ENCODE data around the gene GLS. TPM values are rescaled to one million over a fixed set of nuclear protein-coding genes. Genes with fewer than 3 reads are reported as not detected.

Gene GLS
- total RNA-seq, 1 donor from 2014 or later = 180 TPM

DNA sequence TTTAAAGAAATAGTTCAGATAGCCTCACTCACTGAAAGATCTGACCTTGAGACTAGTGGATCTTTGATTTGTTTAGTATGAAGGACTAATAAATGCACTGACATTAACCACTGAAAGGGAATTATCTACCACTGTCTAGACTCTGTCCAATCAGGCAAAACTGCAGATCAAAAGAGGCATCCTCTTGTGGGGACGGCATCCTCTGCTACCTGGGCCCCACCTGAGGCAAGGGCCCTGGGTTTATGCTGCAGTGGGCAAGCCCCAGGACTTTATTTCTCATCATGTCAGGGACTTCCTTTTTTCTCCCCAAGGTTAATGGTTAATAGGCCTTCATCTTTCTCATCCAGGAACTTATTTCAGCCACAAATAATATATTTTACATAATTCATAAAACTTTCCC, 101.1 kb downstream of the GLS start:
- H3K27me3 ChIP-seq (ENCODE audit: low read depth) = no peaks in the 10 kb centered on the region
- H3K27ac ChIP-seq = no peak overlapping the region
- TF ChIP-seq, protein P1, sequence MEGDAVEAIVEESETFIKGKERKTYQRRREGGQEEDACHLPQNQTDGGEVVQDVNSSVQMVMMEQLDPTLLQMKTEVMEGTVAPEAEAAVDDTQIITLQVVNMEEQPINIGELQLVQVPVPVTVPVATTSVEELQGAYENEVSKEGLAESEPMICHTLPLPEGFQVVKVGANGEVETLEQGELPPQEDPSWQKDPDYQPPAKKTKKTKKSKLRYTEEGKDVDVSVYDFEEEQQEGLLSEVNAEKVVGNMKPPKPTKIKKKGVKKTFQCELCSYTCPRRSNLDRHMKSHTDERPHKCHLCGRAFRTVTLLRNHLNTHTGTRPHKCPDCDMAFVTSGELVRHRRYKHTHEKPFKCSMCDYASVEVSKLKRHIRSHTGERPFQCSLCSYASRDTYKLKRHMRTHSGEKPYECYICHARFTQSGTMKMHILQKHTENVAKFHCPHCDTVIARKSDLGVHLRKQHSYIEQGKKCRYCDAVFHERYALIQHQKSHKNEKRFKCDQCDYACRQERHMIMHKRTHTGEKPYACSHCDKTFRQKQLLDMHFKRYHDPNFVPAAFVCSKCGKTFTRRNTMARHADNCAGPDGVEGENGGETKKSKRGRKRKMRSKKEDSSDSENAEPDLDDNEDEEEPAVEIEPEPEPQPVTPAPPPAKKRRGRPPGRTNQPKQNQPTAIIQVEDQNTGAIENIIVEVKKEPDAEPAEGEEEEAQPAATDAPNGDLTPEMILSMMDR (IDR thresholded peaks at IDR 0.05) = no peak
- no peaks in the 10 kb centered on the region for H3K9me3 ChIP-seq
- peaks cover 19% of the 10 kb centered on the region for H3K4me1 ChIP-seq
- intact Hi-C loops (cut with DNase I) = no loop called here
- H3K36me3 ChIP-seq = peaks cover 100% of the 10 kb centered on the region
- H3K4me3 ChIP-seq = no peak overlapping the region
- ATAC-seq (no peak), DNase-seq (no peak)

DNA sequence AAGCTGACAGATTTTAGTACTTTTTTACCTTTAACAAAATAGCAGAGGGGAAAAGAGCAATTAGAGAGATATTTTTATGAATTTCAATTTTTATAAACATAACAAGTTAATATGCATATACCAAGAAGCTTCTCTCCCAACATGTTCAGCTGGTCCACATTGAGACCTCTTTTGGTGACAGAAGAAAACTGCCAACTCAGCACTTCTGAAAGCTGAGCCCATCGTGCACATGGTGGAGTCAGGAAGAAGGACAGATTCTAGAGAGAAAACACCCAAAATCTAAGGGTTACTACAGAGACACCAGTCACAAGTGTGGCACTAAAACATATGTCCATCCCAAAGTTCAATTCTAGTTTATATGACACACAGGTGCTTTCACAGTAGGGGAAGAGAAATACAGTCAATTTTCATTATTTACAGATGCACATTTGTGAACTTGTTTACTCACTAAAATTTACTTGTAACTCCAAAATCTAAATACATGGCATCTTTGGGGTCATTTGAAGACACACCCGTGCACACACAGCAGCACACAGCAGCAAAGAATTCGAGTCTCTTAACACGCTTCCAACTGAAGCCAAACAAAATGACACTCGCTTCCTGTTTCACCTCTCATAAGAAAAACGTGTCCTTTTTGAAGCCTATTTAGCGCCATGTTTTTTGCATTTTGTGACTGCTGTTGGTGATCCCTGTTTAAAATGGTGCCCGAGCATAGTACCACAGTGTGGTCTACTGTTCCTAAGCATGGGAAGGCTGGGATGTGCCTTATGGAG, 101.8 kb downstream of the GLS start:
- TF ChIP-seq, protein P1 (IDR thresholded peaks at IDR 0.05) = no peak
- Histone ChIP-seq H3K27ac (no peak overlapping the region), H3K4me1 (peaks cover 19% of the 10 kb centered on the region), H3K36me3 (peaks cover 100% of the 10 kb centered on the region), H3K4me3 (no peak overlapping the region), H3K9me3 (no peaks in the 10 kb centered on the region), H3K27me3 (ENCODE audit: low read depth) (no peaks in the 10 kb centered on the region)
- intact Hi-C loops (cut with DNase I) = no loop called here
- ATAC-seq (no peak), DNase-seq (no peak)

DNA sequence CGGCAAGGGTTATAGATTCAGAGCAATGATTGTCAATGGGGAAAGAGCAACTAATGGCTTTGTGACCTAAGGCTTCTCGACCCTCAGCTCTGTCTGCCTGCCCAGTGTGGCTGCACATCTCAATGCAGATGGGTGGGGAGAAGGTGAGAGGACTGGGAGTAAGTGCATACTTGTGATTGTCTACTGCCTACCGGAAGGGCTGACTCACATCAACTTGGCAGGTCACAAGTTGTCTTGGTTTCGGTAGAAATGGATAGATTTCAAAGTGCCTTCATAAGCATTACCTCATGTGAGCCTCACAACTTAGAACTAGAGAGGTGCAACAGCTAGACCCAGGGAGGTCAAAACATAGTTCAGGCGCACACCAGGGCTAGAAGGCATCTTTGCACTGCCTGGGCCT, 104.0 kb downstream of the GLS start:
- intact Hi-C loops (cut with DNase I) = no loop called here
- no peaks in the 10 kb centered on the region for H3K9me3 ChIP-seq
- no peak for ATAC-seq
- H3K27me3 ChIP-seq (ENCODE audit: low read depth) = no peaks in the 10 kb centered on the region
- TF ChIP-seq, protein P1 (IDR thresholded peaks at IDR 0.05) = no peak
- DNase-seq = no peak
- H3K36me3 ChIP-seq = peaks cover 100% of the 10 kb centered on the region
- H3K27ac ChIP-seq = no peak overlapping the region
- H3K4me1 ChIP-seq = peaks cover 11% of the 10 kb centered on the region
- H3K4me3 ChIP-seq = no peak overlapping the region

DNA sequence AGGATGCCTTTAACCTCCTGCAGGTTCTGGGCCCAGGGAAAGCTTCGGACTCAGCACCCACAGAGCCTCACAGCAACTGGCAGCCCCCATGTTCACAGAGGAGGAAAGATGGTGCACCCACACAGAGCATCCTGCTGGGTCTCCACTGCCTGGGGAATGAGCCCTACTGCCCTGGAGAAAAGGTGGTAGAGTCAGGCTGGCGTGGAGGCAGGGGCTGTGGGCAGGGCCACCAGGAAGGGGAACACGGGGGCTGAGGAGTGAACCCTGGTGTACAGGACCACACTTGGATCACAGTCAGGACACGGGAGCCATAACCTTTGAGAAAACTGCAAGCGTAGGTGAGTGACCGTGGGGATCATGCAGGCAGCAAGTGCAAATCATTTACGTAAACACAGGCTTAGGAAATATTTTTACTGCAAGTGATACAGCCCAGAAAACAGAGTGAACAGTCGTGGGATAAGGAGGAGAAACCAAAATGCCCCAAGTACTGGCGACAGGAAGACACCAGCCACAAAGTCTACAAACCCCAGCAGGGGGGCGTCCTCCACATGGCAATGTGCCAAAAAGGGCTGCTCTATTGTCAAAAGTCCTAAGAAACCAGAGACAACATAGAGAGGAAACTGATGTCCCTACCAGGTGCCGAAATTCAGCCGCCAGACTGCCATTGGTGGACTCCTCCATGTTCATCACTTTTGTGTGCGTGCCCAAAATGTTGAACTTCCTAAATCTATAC, 105.8 kb downstream of the GLS start:
- H3K36me3 ChIP-seq = peaks cover 100% of the 10 kb centered on the region
- ATAC-seq (no peak), DNase-seq (no peak)
- H3K4me1 ChIP-seq = no peaks in the 10 kb centered on the region
- no peaks in the 10 kb centered on the region for H3K27me3 ChIP-seq (ENCODE audit: low read depth)
- no peaks in the 10 kb centered on the region for H3K9me3 ChIP-seq
- TF ChIP-seq, protein P1 (IDR thresholded peaks at IDR 0.05) = no peak
- intact Hi-C loops (cut with DNase I) = no loop called here
- no peak overlapping the region for H3K27ac ChIP-seq
- no peak overlapping the region for H3K4me3 ChIP-seq

DNA sequence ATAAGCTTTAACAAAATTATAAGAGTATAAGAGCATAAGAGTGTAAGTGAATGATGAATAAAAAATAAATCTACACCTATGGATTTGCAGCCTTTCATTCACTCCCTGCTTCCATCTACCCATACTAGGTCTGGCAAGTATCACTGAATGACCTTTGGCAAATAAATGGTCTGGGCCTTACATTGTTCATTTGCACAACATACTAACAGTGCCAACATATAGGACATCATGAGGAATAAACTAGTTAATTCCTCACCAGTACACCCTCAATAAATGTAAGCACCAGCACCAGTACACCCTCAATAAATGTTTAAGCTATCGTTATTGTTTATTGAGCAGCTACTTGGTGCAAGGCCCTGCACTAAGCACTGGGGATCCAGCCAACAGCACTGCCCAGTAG, 106.5 kb downstream of the GLS start:
- Histone ChIP-seq H3K4me3 (no peak overlapping the region), H3K36me3 (peaks cover 100% of the 10 kb centered on the region), H3K9me3 (no peaks in the 10 kb centered on the region), H3K27me3 (ENCODE audit: low read depth) (no peaks in the 10 kb centered on the region), H3K27ac (no peak overlapping the region), H3K4me1 (no peaks in the 10 kb centered on the region)
- TF ChIP-seq, protein P1 (IDR thresholded peaks at IDR 0.05) = no peak
- ATAC-seq (no peak), DNase-seq (no peak)
- intact Hi-C loops (cut with DNase I) = no loop called here
